ENCODE data around the gene KLRF2.
"Not testable (repeated sequence)": the region's sequence is repeated elsewhere in the genome, so short reads cannot be mapped to it uniquely, and the experiment has no call there.

The KLRF2 gene

GRCh38 chr12:9881246-9881645 is at the start of gene KLRF2:
Gene KLRF2, plus strand, starts transcription at chr12:9881489. Its CDS starts 107 bp downstream, at chr12:9881596.
- no peak for DNase-seq (ENCODE audit: low spot score)

- DNase-seq (ENCODE audit: low spot score): no peak
These were observed 49.6 kb upstream of the KLRF2 start for GRCh38 chr12:9831720-9832119.

GRCh38 chr12:9843407-9843806 is 37.9 kb upstream of the KLRF2 start:
- no peak for DNase-seq (ENCODE audit: low spot score)

GRCh38 chr12:9848899-9849298 is 32.4 kb upstream of the KLRF2 start:
- DNase-seq (ENCODE audit: low spot score): no peak

- no peak for DNase-seq (ENCODE audit: low spot score)
These were observed 30.2 kb upstream of the KLRF2 start for GRCh38 chr12:9851050-9851449.

- no peak for DNase-seq (ENCODE audit: low spot score)
These were observed 29.4 kb upstream of the KLRF2 start for GRCh38 chr12:9851927-9852326.

GRCh38 chr12:9856151-9856550 is 25.1 kb upstream of the KLRF2 start:
- DNase-seq (ENCODE audit: low spot score): no peak

GRCh38 chr12:9856894-9857293 is 24.4 kb upstream of the KLRF2 start:
- no peak for DNase-seq (ENCODE audit: low spot score)

GRCh38 chr12:9858135-9858534 is 23.2 kb upstream of the KLRF2 start:
- DNase-seq (ENCODE audit: low spot score): no peak

GRCh38 chr12:9864913-9865675 is 16.2 kb upstream of the KLRF2 start:
- no peak for DNase-seq (ENCODE audit: low spot score)

GRCh38 chr12:9866860-9867269 is 14.4 kb upstream of the KLRF2 start:
- DNase-seq (ENCODE audit: low spot score): no peak

GRCh38 chr12:9867531-9867930 is 13.8 kb upstream of the KLRF2 start:
- DNase-seq (ENCODE audit: low spot score): no peak

GRCh38 chr12:9868311-9868801 is 12.9 kb upstream of the KLRF2 start:
- DNase-seq (ENCODE audit: low spot score): no peak

- DNase-seq (ENCODE audit: low spot score): no peak
These were observed 12.4 kb upstream of the KLRF2 start for GRCh38 chr12:9868951-9869306.

- DNase-seq (ENCODE audit: low spot score): no peak
These were observed 11.8 kb upstream of the KLRF2 start, which contains the start of gene CLEC2B for GRCh38 chr12:9869307-9870161. Gene CLEC2B, minus strand, starts transcription at chr12:9869354.

- DNase-seq (ENCODE audit: low spot score): no peak
These were observed 10.9 kb upstream of the KLRF2 start for GRCh38 chr12:9870286-9870866.

- DNase-seq (ENCODE audit: low spot score): no peak
These were observed 9.1 kb upstream of the KLRF2 start for GRCh38 chr12:9872162-9872561.

- DNase-seq (ENCODE audit: low spot score): peak; percentile 79
These were observed 8.5 kb upstream of the KLRF2 start for GRCh38 chr12:9872742-9873141.

GRCh38 chr12:9876120-9876519 is 5.2 kb upstream of the KLRF2 start:
- not testable (repeated sequence) for DNase-seq (ENCODE audit: low spot score)

- DNase-seq (ENCODE audit: low spot score): no peak
These were observed 684 bp upstream of the KLRF2 start for GRCh38 chr12:9880532-9881078.

GRCh38 chr12:9881988-9882387 is 699 bp downstream of the KLRF2 start:
- no peak for DNase-seq (ENCODE audit: low spot score)

GRCh38 chr12:9883175-9883574 is 1.9 kb downstream of the KLRF2 start:
- DNase-seq (ENCODE audit: low spot score): no peak

Measured in ecto neural progenitor cell (in vitro differentiated cells).